ENCODE results near the gene C1orf210. TPM values are rescaled to one million over a fixed set of nuclear protein-coding genes. Genes with fewer than 3 reads are reported as not detected.

C1orf210 gene
- 0.39 and 1.4 TPM in 2 replicates for total RNA-seq

GRCh38 chr1:43285269-43285990 lies at the start of gene C1orf210:
Gene C1orf210 (minus strand): TSS chr1:43285581. CDS start chr1:43283270, 2,311 bp downstream.

DNA sequence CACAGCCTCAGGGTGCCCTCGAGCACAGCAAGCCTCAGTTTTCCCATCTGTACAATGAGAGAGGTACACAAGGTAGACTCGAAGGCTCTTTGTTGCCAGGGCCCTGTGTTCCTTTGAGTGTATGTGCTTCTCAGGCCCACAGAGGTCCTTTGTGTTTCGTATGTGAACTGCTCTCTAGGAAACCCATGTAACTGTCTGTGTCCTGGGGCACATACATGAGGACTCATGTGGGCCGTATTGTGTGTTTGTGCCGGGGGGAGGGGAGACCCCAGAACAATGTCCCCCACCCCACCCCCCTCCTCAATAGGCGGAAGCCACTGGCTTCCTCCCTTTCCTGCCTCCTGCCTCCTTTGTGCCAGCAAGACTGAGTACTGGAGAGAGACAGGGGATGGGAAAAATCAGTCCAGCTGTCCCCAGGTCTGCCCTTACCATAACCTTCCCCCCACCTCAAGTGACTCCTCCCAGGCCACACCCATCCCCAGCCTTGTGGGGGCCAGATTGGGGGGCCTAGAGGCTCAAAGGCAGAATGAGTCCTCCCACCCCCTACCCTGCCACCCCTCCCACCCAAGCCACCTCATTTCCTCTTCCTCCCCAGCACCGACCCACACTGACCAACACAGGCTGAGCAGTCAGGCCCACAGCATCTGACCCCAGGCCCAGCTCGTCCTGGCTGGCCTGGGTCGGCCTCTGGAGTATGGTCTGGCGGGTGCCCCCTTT lies 15.2 kb upstream of the C1orf210 start, which contains the start of gene TIE1:
Gene TIE1 (plus strand): TSS at position 605 of the 717 bp plus-strand sequence. CDS start 90 bp downstream, at position 695.

GRCh38 chr1:43269627-43270375 lies 15.6 kb downstream of the C1orf210 start, which contains the start of gene TMEM125:
Gene TMEM125 (plus strand): TSS chr1:43269983. CDS start chr1:43272723, 2,740 bp downstream.

Other genes with a start within 250 kb of the C1orf210 start
- gene EBNA1BP2, start 113.3 kb downstream of the C1orf210 start, total RNA-seq: 52.2 and 84.0 TPM in 2 replicates
- 0.22 and 0.39 TPM in 2 replicates for gene CFAP57, start 113.3 kb downstream of the C1orf210 start, total RNA-seq
- gene TMEM125, start 15.6 kb downstream of the C1orf210 start, total RNA-seq: not detected in 2 replicates
- not detected in 2 replicates for gene TIE1, start 15.4 kb upstream of the C1orf210 start, total RNA-seq
- gene MPL, start 52.2 kb upstream of the C1orf210 start, total RNA-seq: 0.11 TPM in 1 of 2 replicates, not detected in the other
- gene CDC20, start 73.4 kb upstream of the C1orf210 start, total RNA-seq: 6.7 and 33.5 TPM in 2 replicates
- gene ELOVL1, start 82.4 kb upstream of the C1orf210 start, total RNA-seq: 45.5 and 99.6 TPM in 2 replicates
- 42.4 and 58.9 TPM in 2 replicates for gene MED8, start 104.2 kb upstream of the C1orf210 start, total RNA-seq
- gene SZT2, start 104.3 kb upstream of the C1orf210 start, total RNA-seq: 38.4 and 45.5 TPM in 2 replicates
- gene HYI, start 168.3 kb upstream of the C1orf210 start, total RNA-seq: 31.8 and 54.6 TPM in 2 replicates
- gene PTPRF, start 245.3 kb upstream of the C1orf210 start, total RNA-seq: 145 and 161 TPM in 2 replicates